ENCODE measurements around the gene USP27X.

Gene USP27X

GRCh38 chrX:49879656-49880277 is 483 bp downstream of the USP27X start:
- TF ChIP-seq CTCF (IDR thresholded peaks at IDR 0.05) = no peak
- peak overlapping the region; percentile 62 for H3K4me3 ChIP-seq (ENCODE audit: low read depth, low read length)
- H3K9me3 ChIP-seq (ENCODE audit: control insufficient read depth, low read length) = no peaks in the 10 kb centered on the region
- no peaks in the 10 kb centered on the region for H3K4me1 ChIP-seq
- peak overlapping the region; percentile 91 for H2AFZ ChIP-seq
- H3K79me2 ChIP-seq = no peaks in the 10 kb centered on the region
- no peaks in the 10 kb centered on the region for H3K27me3 ChIP-seq (ENCODE audit: control insufficient read depth, insufficient read depth, low read length)
- peak overlapping the region; percentile 94 for H3K27ac ChIP-seq
- no peaks in the 10 kb centered on the region for H3K36me3 ChIP-seq (ENCODE audit: control insufficient read depth, insufficient read depth, low read length)
- no peak overlapping the region for H3K9ac ChIP-seq
- H3K4me2 ChIP-seq (ENCODE audit: low read length) = peak overlapping the region; percentile 72

- H3K9me3 ChIP-seq (ENCODE audit: control insufficient read depth, low read length) = no peaks in the 10 kb centered on the region
- H3K4me1 ChIP-seq = no peaks in the 10 kb centered on the region
- no peak overlapping the region for H2AFZ ChIP-seq
- H3K4me3 ChIP-seq (ENCODE audit: low read depth, low read length) = no peak overlapping the region
- no peak overlapping the region for H3K27ac ChIP-seq
- no peak overlapping the region for H3K4me2 ChIP-seq (ENCODE audit: low read length)
- no peaks in the 10 kb centered on the region for H3K79me2 ChIP-seq
- no peak for TF ChIP-seq CTCF (IDR thresholded peaks at IDR 0.05)
- H3K36me3 ChIP-seq (ENCODE audit: control insufficient read depth, insufficient read depth, low read length) = no peaks in the 10 kb centered on the region
- H3K9ac ChIP-seq = no peak overlapping the region
- H3K27me3 ChIP-seq (ENCODE audit: control insufficient read depth, insufficient read depth, low read length) = no peaks in the 10 kb centered on the region
Observed at GRCh38 chrX:49880668-49881067, 1.4 kb downstream of the USP27X start.

- Histone ChIP-seq H3K27ac (no peak overlapping the region), H3K36me3 (ENCODE audit: control insufficient read depth, insufficient read depth, low read length) (no peaks in the 10 kb centered on the region), H3K9me3 (ENCODE audit: control insufficient read depth, low read length) (no peaks in the 10 kb centered on the region), H3K79me2 (no peaks in the 10 kb centered on the region), H3K9ac (no peak overlapping the region), H3K4me2 (ENCODE audit: low read length) (no peak overlapping the region), H3K4me3 (ENCODE audit: low read depth, low read length) (no peak overlapping the region), H3K27me3 (ENCODE audit: control insufficient read depth, insufficient read depth, low read length) (no peaks in the 10 kb centered on the region), H3K4me1 (no peaks in the 10 kb centered on the region), H2AFZ (no peak overlapping the region)
- peak; percentile 74 for TF ChIP-seq CTCF (IDR thresholded peaks at IDR 0.05)
Observed at GRCh38 chrX:49884290-49884862, 5.1 kb downstream of the USP27X start.

- no peaks in the 10 kb centered on the region for H3K27me3 ChIP-seq (ENCODE audit: control insufficient read depth, insufficient read depth, low read length)
- no peak overlapping the region for H3K4me2 ChIP-seq (ENCODE audit: low read length)
- H3K9ac ChIP-seq = no peak overlapping the region
- no peaks in the 10 kb centered on the region for H3K36me3 ChIP-seq (ENCODE audit: control insufficient read depth, insufficient read depth, low read length)
- no peak overlapping the region for H3K27ac ChIP-seq
- no peaks in the 10 kb centered on the region for H3K9me3 ChIP-seq (ENCODE audit: control insufficient read depth, low read length)
- H3K4me1 ChIP-seq = no peaks in the 10 kb centered on the region
- no peak overlapping the region for H2AFZ ChIP-seq
- H3K79me2 ChIP-seq = no peaks in the 10 kb centered on the region
- TF ChIP-seq CTCF (IDR thresholded peaks at IDR 0.05) = no peak
- H3K4me3 ChIP-seq (ENCODE audit: low read depth, low read length) = no peak overlapping the region
Observed at GRCh38 chrX:49892542-49892941, 13.3 kb downstream of the USP27X start.

GRCh38 chrX:49896951-49897350 is 17.7 kb downstream of the USP27X start:
- H3K4me3 ChIP-seq (ENCODE audit: low read depth, low read length) = no peak overlapping the region
- H3K27me3 ChIP-seq (ENCODE audit: control insufficient read depth, insufficient read depth, low read length) = no peaks in the 10 kb centered on the region
- H3K9me3 ChIP-seq (ENCODE audit: control insufficient read depth, low read length) = no peaks in the 10 kb centered on the region
- no peak overlapping the region for H3K9ac ChIP-seq
- H3K27ac ChIP-seq = no peak overlapping the region
- H2AFZ ChIP-seq = no peak overlapping the region
- H3K4me1 ChIP-seq = no peaks in the 10 kb centered on the region
- H3K4me2 ChIP-seq (ENCODE audit: low read length) = no peak overlapping the region
- no peaks in the 10 kb centered on the region for H3K79me2 ChIP-seq
- no peak for TF ChIP-seq CTCF (IDR thresholded peaks at IDR 0.05)
- no peaks in the 10 kb centered on the region for H3K36me3 ChIP-seq (ENCODE audit: control insufficient read depth, insufficient read depth, low read length)
